DMS53 (cell line): ENCODE measurements around the gene GRIK1.
A peak's percentile ranks its signal among the peaks of the same experiment; 100 is the strongest.

Source experiments
- DNase-seq: peaks from one replicate; lab custom pipeline; 2025; lab: John Stamatoyannopoulos, UW

The GRIK1 gene

DNA sequence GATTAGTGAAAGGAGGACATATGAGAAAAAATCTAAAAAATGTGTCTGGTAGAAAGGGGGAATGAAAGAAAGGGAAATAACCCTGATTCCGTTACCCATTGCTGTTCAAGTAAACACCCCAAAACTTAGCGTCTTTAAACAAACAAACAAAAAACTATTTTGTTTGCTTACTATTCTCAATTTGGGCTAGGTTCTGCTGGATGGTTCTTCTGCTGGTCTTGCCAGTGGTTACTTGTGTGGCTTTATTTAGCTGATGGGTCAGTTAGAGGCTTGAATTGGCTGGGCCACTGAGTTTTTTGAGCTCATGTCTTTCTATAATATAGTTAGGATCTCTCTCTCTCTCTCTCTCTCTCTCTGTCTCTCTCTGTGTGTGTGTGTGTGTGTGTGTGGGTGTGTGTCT is 112.1 kb downstream of the GRIK1 start:
- no peak for DNase-seq

DNA sequence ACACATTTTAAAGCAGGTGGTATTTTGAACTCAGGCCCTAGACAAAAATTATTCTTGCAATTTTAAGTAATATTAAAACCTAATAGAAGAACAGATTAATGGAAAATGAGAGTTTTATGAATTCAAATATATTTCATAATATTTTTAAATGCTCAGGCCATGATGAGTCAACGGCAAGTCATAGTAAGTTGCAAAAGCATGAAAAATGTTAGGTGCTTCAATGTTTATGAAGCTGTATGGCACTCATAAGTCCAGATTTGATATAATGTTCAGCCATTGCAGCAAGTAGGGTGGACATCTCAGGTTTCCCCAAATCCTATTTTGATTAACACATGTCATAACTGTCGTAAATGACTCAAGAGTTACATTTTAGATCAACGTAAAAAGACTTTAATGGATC is 112.6 kb downstream of the GRIK1 start:
- no peak for DNase-seq

DNA sequence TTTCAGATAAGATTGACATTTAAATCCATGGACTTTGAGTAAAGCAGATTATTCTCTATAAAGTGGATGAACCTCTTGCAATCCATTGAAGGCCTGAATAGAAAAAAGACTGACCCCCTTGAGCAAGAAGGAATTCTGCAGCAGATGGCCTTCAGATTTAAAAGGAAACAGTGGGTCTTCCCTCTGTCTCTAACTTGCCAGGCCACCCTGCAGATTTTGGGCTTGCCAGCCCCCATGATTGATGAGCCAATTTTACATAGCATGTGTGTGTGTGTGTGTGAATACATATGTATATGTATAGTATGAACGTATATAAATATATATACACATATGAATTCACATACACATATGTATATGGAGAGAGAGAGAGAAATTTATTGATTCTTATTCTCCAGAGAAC is 113.4 kb downstream of the GRIK1 start:
- no peak for DNase-seq

DNA sequence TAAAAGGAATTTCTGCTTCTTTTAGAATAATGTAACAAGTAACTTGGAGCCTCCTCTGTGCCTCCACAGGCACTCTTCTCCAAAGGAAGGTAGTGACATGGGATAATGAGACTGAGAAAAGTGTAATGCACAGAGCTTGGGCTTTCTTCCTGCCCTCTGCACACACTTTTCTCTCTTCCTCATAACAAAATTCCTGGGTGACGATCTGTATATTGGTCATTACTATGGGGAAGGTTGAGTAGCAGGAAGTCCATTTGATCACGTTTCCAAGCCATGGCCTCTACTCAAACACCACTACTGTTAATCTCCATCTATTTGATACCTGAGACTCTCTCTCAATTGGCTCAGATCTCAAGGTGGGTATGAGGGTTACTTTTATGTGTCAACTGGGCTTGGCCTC is 113.9 kb downstream of the GRIK1 start:
- no peak for DNase-seq

DNA sequence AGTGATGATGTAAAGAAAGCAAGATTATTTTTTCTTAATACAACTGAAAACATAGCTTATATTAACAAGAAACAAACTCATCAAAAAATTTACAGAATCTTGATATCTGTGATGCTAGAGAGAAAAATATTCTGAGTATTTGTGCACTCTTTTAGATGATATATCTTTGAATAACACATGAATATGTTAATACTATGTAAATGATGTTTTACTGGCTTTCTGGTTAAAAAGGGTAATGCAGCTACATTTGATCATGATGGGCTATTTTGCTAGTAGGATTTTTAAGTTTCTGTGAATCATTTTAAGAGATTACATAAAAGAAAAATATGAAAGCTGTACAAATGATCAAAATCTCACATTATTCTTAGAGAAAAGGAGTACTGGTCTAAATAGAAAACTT is 114.5 kb downstream of the GRIK1 start:
- DNase-seq = no peak

DNA sequence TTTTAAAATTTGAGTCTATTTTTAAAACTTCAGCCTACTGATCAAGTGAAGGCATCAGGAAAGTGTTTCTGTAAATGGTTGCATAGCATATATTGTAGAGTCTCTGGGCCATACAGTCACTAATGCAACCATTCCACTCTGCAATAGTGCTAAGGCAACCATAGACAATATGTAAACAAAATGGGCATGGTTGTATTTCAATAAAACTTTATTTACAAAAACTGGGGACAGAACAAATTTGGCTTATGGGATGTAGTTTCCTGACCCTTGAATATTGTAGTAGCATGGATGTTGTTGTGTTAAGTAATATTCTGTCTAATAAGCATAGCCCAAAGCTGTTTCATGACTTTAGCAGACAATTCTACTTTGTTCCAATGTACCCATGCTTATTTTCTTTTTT is 117.7 kb downstream of the GRIK1 start:
- DNase-seq = no peak

DNA sequence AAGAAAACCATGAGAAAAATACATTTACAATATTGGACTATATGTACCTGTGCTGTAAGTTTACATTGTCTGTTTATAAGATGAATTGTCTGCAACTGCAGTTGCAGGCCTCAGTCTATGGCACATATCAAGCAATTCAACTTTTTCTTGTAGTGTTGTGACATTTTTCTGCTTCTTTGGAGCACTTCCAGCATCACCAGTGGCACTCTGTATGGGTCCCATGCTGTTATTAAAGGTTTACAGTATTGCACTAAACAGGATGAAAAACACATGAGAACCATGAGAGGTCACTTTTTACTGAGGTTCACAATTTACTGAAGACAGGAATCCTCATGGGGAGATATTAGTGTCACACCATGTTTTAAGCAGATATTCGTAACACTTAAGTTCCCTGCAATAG is 118.6 kb downstream of the GRIK1 start:
- no peak for DNase-seq

DNA sequence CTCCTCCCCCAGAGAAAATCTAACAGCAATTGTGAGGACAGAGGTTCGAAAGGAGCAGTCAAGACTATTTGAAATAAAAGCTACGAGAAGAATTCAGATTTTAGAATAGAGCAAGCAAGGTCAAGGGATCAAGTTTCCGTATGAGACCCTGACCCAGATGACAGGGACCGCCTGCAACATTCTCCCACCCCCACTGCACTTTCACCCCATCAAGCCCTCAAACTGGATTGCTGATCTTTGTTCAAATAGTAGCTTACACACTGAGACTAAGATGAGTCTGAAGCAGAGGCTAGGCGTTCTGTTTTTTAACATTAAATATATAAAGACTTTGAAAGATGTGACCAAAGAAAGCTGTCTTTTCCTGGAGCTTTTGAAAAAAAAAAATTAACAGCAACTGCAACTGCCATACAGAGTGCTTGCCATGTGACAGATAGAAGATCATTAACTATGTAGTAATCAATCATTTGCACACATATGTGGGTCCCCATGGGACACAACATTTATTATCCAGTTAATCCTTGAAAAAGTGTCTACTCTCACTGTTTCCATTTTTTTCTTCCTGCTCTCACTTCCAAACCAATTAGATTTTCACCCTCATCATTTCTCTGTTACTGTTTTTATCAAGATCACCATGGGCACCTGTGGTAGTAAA is 120.0 kb downstream of the GRIK1 start:
- no peak for DNase-seq

DNA sequence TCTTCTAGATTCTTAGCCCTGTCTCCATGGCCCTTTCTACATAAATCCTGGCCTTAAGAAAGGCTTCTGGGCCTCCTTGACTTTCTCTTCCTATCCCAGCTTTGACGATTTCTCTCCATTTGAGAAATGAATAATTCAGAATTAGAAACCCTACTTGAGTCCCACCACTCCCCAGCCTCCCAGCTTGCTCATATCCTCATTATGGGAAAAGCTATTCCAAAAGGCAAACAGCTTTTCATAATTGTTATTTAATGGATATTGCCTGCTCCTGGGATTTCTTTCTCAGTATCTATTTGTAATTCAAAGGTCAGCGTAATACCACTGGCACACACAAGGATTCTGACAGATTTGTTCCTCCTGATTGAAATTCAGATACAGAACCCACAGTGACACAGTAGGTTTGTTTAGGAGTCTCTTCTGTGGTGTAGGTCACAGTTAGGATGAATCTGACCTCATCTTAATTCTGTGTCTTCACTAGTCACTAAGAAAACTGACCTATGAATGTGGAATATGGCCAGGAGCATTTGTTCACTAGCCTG is 121.3 kb downstream of the GRIK1 start:
- no peak for DNase-seq

DNA sequence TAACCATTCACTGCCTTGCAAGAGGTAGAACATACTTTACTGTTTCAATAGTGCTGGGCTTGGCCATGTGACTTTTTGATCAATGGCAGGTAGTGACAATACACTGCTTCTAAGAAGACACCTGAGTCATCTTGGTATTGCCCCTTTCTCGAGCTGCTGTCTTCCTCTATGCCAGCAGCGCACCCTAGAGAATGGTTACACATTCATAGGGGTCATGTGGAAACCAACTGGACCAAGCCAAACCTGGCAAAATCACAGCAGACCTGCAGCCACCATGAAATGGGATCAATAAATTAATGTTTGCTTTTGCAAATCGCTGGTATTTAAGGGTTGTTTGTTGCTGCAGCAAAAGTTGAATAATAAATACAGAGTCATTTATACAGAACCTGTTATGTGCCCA is 122.3 kb downstream of the GRIK1 start:
- DNase-seq = no peak

DNA sequence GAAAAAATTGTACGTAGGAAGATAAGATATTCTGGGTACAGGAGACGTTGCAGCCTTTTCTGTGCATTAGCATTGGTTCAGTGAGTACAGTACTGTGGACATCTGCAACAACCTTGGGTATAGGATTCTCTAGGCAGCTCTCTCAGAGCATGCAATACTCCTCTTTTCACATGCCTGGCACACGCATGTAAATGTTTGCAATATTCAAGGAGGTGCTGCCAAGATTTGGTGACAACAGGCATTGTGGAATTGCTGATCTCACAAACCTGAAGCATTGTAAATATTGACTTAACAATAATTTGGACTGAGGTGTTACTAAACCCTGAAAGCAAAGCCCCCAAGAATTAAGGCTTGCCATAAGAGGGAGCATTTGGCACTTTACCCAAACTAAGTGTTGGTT is 126.8 kb downstream of the GRIK1 start:
- DNase-seq = peak; percentile 8

DNA sequence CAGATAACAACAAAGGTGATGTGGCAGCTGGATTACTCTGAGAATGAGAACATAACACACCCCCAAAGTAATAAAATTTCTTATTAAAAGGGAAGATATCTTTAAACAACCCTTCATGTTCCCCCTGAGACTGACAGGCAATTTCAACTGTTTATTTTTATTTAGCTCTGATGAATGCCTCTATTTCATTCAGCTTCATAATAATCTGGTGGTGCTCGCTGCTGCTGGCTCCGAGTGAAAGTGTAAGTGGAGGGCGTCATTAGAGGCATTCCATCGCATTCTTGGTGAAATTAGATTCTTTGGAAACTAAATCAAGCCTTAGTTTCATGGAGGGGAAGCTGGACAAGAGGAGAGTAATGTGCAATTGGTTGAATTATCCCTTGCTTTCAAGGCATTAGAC is 128.9 kb downstream of the GRIK1 start:
- DNase-seq = no peak

DNA sequence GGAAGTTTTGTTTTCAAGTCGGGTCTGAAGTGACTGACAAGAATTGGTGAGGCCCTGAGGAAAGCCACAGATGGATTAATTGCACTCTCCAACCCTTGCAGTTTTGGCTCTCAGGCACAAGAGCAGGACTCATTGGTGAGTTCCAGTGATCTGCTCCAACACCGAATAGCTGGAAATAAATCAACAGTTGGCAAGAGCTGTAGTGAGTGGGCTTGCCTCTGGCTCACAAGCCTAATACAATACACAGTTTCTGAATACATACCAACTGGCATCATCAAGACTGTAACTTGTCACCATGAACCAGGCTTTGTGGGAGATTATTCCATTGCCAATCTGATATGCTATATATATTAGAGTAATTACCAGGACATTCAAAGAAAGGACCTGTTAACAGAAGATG is 131.6 kb downstream of the GRIK1 start:
- no peak for DNase-seq

DNA sequence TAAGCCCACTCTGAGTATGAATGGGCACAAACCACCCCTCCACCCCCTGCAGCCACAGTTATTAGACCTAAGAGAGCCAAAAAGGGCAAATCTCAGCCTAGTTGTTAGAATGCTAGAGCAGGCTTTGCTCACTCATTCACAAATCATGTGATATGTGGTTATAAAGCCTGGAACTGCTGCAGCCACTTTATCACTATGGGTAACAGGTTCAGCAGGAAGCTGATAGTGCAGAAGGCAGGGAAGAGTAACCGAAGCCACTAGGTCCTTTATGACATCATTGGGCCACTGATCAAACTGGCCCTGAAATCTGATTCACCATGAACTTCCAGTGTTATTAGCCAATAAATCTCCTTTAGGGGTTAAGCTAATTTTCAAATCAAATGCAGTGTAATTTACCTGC is 134.7 kb downstream of the GRIK1 start:
- DNase-seq = peak; percentile 63

DNA sequence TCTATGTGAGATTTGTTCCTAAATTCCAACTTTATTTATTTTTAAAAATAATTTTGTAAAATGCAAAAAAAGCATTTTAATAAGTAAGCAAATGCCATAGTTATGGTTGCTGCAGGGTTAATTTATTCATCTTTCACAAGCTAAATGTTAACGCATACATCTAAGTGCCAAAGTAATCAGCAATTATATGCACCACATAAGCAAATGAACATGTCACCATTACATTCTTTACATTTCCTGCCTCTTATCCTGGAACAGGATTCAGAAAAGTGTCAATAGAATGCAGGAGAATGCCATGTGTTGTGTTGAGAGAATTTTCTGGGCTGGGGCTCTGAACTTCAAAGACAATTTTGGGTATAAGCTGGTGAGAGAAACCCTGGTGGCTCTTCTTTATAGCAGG is 136.6 kb downstream of the GRIK1 start:
- no peak for DNase-seq

DNA sequence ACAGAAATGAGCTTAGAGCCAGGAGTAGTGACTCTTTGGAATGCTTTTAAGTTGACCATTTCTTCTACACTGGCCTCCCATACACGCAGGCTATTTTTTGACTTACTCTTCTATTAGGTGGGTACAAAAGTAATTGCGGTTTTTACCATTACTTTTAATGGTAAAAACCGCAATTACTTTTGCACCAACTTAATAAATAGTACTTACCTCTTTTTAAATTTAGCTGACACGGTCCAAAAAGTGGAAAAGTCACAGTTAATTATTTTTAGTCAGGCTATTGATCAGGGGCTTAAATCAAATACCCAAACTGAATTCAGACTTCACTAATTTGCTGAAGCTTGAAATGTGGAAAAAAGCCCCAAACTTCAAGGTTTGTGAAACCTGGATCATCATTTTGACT is 138.7 kb downstream of the GRIK1 start:
- no peak for DNase-seq

DNA sequence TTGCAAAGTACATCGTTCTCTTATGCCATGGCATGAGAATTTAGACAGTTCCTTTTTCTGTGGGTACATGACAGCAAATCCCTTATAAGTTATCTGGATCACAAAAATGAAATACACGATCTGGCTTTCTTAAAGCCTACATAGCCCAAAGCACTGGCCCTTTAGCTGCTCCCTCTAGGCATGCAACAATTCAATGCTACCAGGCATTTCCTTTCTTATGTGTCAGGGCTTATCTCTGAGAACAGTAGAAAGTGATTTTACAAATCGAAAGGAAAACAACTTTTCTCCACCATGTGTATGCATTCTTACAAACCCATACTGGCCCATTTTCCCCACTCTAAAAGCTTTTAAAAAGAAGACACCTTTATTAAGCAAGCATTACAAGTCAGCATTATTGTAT is 139.7 kb downstream of the GRIK1 start:
- no peak for DNase-seq

DNA sequence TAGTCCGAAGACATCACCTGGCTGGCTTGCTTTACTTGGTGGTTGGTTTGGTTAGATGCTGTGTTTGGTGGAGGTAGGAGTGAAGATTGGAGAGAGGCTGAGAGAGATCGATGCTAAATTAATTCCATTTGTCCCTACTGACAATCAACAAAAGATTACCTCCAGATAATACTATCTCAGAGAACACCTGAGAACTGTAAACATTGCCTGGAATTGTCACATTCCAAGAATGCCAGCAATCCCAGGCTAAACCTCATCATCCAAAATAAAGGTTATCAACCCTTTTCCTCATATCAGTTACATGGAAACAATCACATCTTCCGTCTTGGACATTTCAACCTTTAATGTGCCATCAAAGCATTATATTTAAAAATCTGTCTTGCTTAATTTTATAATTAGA is 141.0 kb downstream of the GRIK1 start:
- no peak for DNase-seq

DNA sequence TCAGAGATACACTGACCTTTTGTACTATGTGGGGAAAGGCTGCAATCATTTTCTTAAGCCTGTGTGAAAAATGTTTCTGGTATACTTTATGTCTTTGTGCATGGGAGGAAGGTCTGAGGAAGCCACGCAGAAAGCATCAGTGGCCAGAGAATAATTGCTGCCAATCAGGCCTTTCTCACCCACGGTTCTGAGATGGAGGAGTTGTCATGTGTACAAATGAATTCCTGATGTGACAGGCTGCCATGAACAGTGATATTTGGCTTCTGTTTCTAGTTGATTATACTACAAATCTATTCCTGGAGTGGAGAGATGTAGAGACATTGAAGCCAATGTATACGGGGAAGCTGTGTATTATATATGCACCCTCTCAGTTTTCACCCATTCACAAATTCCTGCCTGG is 142.6 kb downstream of the GRIK1 start:
- no peak for DNase-seq

DNA sequence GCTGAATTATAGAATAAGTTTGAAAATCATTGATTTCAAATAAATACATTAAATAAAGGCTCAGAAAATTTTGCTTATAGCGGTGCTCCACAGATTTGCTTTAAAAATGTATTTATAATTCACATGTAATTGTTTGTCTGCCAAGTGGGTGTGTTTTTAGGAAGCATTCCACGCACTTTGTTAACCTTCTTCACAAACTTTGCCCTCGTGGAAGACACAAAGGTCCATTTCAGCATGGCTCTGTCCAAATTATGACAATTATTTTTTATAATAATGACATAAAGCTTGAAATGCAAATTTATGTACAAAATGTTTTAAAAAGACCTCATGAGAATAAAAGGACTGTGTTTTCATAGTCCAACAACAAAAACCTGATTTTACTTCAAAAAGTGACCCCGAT is 146.1 kb downstream of the GRIK1 start:
- DNase-seq = no peak

DNA sequence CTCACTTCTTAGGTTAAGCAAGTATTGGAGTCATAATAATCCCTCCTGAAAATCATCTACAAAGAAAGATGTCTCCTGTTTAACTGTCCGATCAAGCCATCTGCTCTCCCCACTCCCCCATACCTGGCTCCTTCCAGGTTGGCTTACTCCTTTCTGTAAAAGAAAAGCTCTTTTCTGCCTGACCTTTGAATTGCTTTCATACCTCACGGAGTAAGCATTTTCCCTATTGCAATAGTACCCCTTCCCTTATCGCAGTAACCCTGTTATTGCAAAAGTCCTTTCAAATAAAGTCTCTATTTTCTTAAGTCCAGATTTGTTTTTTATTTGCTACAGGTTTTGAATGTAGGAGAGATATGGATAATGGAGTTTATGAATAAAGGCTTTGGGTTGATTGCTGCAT is 150.4 kb downstream of the GRIK1 start:
- no peak for DNase-seq

DNA sequence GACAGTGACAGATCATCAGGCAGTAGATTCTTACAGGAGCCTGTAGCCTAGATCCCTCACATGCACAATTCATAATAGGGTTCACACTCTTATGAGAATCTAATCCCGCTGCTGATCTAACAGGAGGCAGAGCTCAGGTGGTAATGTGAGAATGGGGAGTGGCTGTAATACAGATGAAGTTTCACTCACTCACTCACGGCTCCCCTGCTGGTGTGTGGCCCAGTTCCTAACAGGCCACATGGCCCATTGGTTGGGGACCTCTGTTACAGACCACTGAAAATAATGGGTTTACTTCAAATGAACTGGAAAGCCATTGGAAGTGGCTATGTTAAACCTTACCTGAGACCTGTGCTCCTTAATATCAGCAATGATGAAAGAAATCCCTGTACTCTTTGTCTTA is 151.0 kb downstream of the GRIK1 start:
- no peak for DNase-seq

DNA sequence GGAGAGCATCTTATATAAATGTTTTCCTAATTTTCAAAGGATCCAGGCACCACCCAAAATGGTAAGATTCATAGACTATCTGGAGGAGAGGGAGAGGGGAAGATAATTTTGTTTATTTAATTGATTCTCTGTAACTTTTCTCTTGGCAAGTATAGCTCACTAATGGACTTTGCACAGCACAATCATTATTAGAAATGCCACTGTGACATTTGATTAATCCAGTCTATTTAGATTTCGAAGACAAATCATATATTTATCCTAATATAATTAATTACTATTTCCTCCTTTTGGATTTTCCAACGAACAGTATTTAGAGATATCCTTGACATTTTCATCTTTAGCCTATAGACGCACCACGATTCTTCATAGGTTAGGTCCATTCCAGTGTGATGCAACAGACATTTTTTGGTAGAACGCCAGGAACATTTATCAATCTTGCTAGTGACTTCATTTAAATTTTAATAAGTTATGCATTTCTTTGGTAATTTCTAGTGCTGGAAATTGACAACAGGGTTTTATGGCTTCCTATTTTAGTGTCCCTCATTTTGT is 152.4 kb downstream of the GRIK1 start:
- no peak for DNase-seq
